Measurements from ENCODE around the gene PLCB3.

DNA sequence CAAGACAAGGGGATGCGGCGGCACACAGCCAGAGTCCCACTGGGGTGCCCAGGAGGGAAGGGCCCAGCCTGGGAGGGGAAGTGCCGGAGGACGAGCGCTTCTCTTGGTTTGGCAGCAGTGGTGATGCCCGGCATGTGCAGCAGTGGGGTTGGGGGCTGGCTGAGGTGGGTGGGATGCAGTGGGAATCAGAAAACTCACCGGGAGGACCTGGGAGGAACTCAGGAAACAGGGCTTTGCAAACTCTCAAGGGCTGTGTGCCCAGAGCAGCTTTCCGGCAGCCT, 41.8 kb upstream of the PLCB3 start:
- TF ChIP-seq, protein P1, sequence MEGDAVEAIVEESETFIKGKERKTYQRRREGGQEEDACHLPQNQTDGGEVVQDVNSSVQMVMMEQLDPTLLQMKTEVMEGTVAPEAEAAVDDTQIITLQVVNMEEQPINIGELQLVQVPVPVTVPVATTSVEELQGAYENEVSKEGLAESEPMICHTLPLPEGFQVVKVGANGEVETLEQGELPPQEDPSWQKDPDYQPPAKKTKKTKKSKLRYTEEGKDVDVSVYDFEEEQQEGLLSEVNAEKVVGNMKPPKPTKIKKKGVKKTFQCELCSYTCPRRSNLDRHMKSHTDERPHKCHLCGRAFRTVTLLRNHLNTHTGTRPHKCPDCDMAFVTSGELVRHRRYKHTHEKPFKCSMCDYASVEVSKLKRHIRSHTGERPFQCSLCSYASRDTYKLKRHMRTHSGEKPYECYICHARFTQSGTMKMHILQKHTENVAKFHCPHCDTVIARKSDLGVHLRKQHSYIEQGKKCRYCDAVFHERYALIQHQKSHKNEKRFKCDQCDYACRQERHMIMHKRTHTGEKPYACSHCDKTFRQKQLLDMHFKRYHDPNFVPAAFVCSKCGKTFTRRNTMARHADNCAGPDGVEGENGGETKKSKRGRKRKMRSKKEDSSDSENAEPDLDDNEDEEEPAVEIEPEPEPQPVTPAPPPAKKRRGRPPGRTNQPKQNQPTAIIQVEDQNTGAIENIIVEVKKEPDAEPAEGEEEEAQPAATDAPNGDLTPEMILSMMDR (IDR thresholded peaks at IDR 0.05) = no peak
- TF ChIP-seq POLR2A (IDR thresholded peaks at IDR 0.05) = no peak
